HEK293T (cell line): ENCODE measurements around the gene ACP1.

Experiments
- BHLHE40 ChIP-seq: fragments of 450-650 bp; IDR thresholded peaks from 2 replicates; pipeline ENCODE4 v1.6.1; 2016; ENCODE audit warnings: mild to moderate bottlenecking, moderate library complexity, borderline replicate concordance
- FOXM1 ChIP-seq: fragments of 450-650 bp; IDR thresholded peaks from 2 replicates; pipeline ENCODE4 v1.6.1; 2017; ENCODE audit warnings: mild to moderate bottlenecking, borderline replicate concordance
- HDGF ChIP-seq: fragments of 450-650 bp; IDR thresholded peaks from 2 replicates; pipeline ENCODE4 v1.6.1; 2017; ENCODE audit warnings: antibody characterized with exemption, borderline replicate concordance
- L3MBTL2 ChIP-seq: fragments of 450-650 bp; conservative IDR thresholded peaks from 2 replicates; pipeline ENCODE4 v1.6.1; 2016; ENCODE audit warnings: mild to moderate bottlenecking
- LEF1 ChIP-seq: fragments of 450-650 bp; IDR thresholded peaks from 2 replicates; pipeline ENCODE4 v1.6.1; 2017; ENCODE audit warnings: mild to moderate bottlenecking, borderline replicate concordance
- NFRKB ChIP-seq: fragments of 450-650 bp; IDR thresholded peaks from 2 replicates; pipeline ENCODE4 v1.6.1; 2016; ENCODE audit warnings: mild to moderate bottlenecking, moderate library complexity
- SP1 ChIP-seq: fragments of 450-650 bp; IDR thresholded peaks from 2 replicates; pipeline ENCODE4 v1.6.1; 2017
- SUZ12 ChIP-seq: fragments of 450-650 bp; IDR thresholded peaks from 2 replicates; pipeline ENCODE4 v1.6.1; 2016; ENCODE audit warnings: mild to moderate bottlenecking
- TARDBP ChIP-seq: fragments of 450-650 bp; IDR thresholded peaks from 2 replicates; pipeline ENCODE4 v1.6.1; 2016

GRCh38 chr2:257429-257828 is 7.3 kb upstream of the ACP1 start:
- TF ChIP-seq SP1 = no peak
- TF ChIP-seq BHLHE40 = no peak
- TF ChIP-seq HDGF = no peak
- TF ChIP-seq NFRKB = no peak
- TF ChIP-seq LEF1 = no peak
- no peak for TF ChIP-seq L3MBTL2
- no peak for TF ChIP-seq TARDBP
- no peak for TF ChIP-seq FOXM1
- no peak for TF ChIP-seq SUZ12
